ENCODE measurements around the gene TEC. TPM values are rescaled to one million over a fixed set of nuclear protein-coding genes. Genes with fewer than 3 reads are reported as not detected.
"Not testable (repeated sequence)": the region's sequence is repeated elsewhere in the genome, so short reads cannot be mapped to it uniquely, and the experiment has no call there.

Gene TEC
- total RNA-seq, 1 experiment from 2014 or later, result 0.06 TPM

- DNase-seq (ENCODE audit: low spot score), result no peak
Observed at GRCh38 chr4:48167538-48168263, 101.9 kb downstream of the TEC start.

GRCh38 chr4:48164561-48164960, 105.1 kb downstream of the TEC start:
- DNase-seq (ENCODE audit: low spot score), result not testable (repeated sequence)

- DNase-seq (ENCODE audit: low spot score), result no peak
Observed at GRCh38 chr4:48163746-48164145, 105.9 kb downstream of the TEC start.

- DNase-seq (ENCODE audit: low spot score), result no peak
Observed at GRCh38 chr4:48162162-48162561, 107.5 kb downstream of the TEC start.

GRCh38 chr4:48157271-48157670, 112.4 kb downstream of the TEC start:
- no peak for DNase-seq (ENCODE audit: low spot score)

- DNase-seq (ENCODE audit: low spot score), result no peak
Observed at GRCh38 chr4:48156423-48156822, 113.2 kb downstream of the TEC start.

GRCh38 chr4:48153791-48154550, 115.7 kb downstream of the TEC start:
- DNase-seq (ENCODE audit: low spot score), result no peak

- DNase-seq (ENCODE audit: low spot score), result no peak
Observed at GRCh38 chr4:48152259-48152658, 117.4 kb downstream of the TEC start.

GRCh38 chr4:48149827-48150370, 119.7 kb downstream of the TEC start:
- DNase-seq (ENCODE audit: low spot score), result no peak

GRCh38 chr4:48147621-48148020, 122.0 kb downstream of the TEC start:
- DNase-seq (ENCODE audit: low spot score), result no peak

GRCh38 chr4:48141048-48141447, 128.6 kb downstream of the TEC start:
- DNase-seq (ENCODE audit: low spot score), result peak; percentile 43

GRCh38 chr4:48139691-48140090, 129.9 kb downstream of the TEC start:
- DNase-seq (ENCODE audit: low spot score), result no peak

GRCh38 chr4:48138936-48139335, 130.7 kb downstream of the TEC start:
- DNase-seq (ENCODE audit: low spot score), result no peak

- DNase-seq (ENCODE audit: low spot score), result no peak
Observed at GRCh38 chr4:48138511-48138910, 131.1 kb downstream of the TEC start.

- no peak for DNase-seq (ENCODE audit: low spot score)
Observed at GRCh38 chr4:48137846-48138245, 131.8 kb downstream of the TEC start.

GRCh38 chr4:48134081-48134480, 135.6 kb downstream of the TEC start, which contains the start of gene TXK:
TXK (minus strand) TSS chr4:48134250; CDS start chr4:48134170, 80 bp downstream.
- DNase-seq (ENCODE audit: low spot score), result no peak

GRCh38 chr4:48133669-48134068, 136.0 kb downstream of the TEC start:
- DNase-seq (ENCODE audit: low spot score), result peak; percentile 26

- no peak for DNase-seq (ENCODE audit: low spot score)
Observed at GRCh38 chr4:48131736-48132135, 137.9 kb downstream of the TEC start.

- no peak for DNase-seq (ENCODE audit: low spot score)
Observed at GRCh38 chr4:48130100-48130499, 139.5 kb downstream of the TEC start.

GRCh38 chr4:48129307-48130014, 140.2 kb downstream of the TEC start:
- DNase-seq (ENCODE audit: low spot score), result no peak

- peak; percentile 95 for DNase-seq (ENCODE audit: low spot score)
Observed at GRCh38 chr4:48127682-48128404, 141.8 kb downstream of the TEC start.

- no peak for DNase-seq (ENCODE audit: low spot score)
Observed at GRCh38 chr4:48127231-48127630, 142.4 kb downstream of the TEC start.
